Measurements from ENCODE around the gene SMC4.

DNA sequence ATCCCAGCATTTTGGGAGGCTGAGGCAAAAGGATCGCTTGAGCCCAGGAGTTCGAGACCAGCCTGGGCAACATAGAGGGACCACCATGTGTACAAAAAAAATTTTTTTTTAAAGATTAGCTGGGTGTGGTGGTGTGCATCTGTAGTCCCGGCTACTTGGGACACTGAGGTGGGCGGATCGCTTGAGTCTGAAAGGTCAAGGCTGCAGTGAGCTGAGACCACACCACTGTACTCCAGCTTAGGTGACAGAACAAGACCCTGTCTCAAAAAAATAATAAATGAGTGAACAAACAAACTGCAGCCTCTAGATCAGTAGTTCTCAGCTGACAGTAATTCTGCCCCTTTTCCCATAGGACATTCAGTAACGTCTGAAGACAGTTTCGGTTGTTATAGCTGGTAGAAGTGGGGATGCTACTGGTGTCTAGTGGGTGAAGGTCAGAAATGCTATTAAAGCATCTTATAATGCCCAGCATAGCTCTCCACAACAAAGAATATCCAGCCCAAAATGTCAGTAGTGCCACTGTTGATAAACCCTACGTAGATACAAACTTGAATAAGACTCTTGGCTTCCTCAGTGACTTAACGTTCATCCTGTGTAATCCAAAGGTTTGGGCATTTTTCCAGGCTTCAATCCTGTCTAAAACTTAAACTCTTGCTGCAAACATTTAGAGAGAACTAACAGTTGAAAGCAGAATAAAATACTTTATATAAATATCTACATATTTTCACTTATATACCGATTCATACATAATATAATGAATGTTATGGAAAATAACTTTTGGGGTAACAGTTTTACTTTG is 10.6 kb downstream of the SMC4 start:
- TF ChIP-seq EZH2phosphoT487 (IDR thresholded peaks at IDR 0.05; ENCODE audit: borderline replicate concordance, low read length) = no peak
- TF ChIP-seq, protein P1, sequence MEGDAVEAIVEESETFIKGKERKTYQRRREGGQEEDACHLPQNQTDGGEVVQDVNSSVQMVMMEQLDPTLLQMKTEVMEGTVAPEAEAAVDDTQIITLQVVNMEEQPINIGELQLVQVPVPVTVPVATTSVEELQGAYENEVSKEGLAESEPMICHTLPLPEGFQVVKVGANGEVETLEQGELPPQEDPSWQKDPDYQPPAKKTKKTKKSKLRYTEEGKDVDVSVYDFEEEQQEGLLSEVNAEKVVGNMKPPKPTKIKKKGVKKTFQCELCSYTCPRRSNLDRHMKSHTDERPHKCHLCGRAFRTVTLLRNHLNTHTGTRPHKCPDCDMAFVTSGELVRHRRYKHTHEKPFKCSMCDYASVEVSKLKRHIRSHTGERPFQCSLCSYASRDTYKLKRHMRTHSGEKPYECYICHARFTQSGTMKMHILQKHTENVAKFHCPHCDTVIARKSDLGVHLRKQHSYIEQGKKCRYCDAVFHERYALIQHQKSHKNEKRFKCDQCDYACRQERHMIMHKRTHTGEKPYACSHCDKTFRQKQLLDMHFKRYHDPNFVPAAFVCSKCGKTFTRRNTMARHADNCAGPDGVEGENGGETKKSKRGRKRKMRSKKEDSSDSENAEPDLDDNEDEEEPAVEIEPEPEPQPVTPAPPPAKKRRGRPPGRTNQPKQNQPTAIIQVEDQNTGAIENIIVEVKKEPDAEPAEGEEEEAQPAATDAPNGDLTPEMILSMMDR (conservative IDR thresholded peaks at IDR 0.05; ENCODE audit: low read depth, low read length) = no peak
- TF ChIP-seq EZH2 (IDR thresholded peaks at IDR 0.05; ENCODE audit: low read length, unreplicated experiment) = no peak
